Mucosa of stomach (tissue), 1 donor: ENCODE data around the gene NRGN.
"Not testable (repeated sequence)": the region's sequence is repeated elsewhere in the genome, so short reads cannot be mapped to it uniquely, and the experiment has no call there.

Source experiments
- H3K27me3 ChIP-seq: one replicate; pipeline ENCODE4 v1.7.0; 2013; ENCODE audit warnings: mild to moderate bottlenecking, low read length; ENCODE audit not compliant: control insufficient read depth, insufficient read depth
- H3K36me3 ChIP-seq: one replicate; pipeline ENCODE4 v1.7.0; 2013; ENCODE audit warnings: low read length; ENCODE audit not compliant: control insufficient read depth, insufficient read depth
- H3K4me1 ChIP-seq: one replicate; pipeline ENCODE4 v1.7.0; 2013; ENCODE audit warnings: mild to moderate bottlenecking, low read length; ENCODE audit not compliant: control insufficient read depth, insufficient read depth
- H3K4me3 ChIP-seq: one replicate; pipeline ENCODE4 v1.7.0; 2013; ENCODE audit warnings: low read length
- H3K9ac ChIP-seq: one replicate; pipeline ENCODE4 v1.7.0; 2013; ENCODE audit warnings: mild to moderate bottlenecking, low read length, moderate library complexity
- H3K9me3 ChIP-seq: one replicate; pipeline ENCODE4 v1.7.0; 2013; ENCODE audit warnings: mild to moderate bottlenecking, low read length, moderate library complexity; ENCODE audit not compliant: control insufficient read depth
- donor health status: Pancreatic carcinoma.

NRGN gene

GRCh38 chr11:124761301-124762104, 21.8 kb downstream of the NRGN start:
- H3K9me3 ChIP-seq: no peaks in the 10 kb centered on the region
- H3K36me3 ChIP-seq: no peaks in the 10 kb centered on the region
- peaks cover 50% of the 10 kb centered on the region for H3K4me1 ChIP-seq
- no peak overlapping the region for H3K4me3 ChIP-seq
- peak overlapping the region; percentile 61 for H3K9ac ChIP-seq
- peaks cover 37% of the 10 kb centered on the region for H3K27me3 ChIP-seq

- peak within 1 kb of the TSS; percentile 47 for H3K4me3 ChIP-seq
- no peaks in the 10 kb centered on the region for H3K9me3 ChIP-seq
- H3K36me3 ChIP-seq: no peaks in the 10 kb centered on the region
- peak within 1 kb of the TSS; percentile 61 for H3K9ac ChIP-seq
- H3K4me1 ChIP-seq: peaks cover 50% of the 10 kb centered on the region
- peaks cover 37% of the 10 kb centered on the region for H3K27me3 ChIP-seq
Measured at GRCh38 chr11:124762105-124762623, 22.4 kb downstream of the NRGN start, which contains the start of gene ESAM. ESAM (minus strand) TSS chr11:124762290; CDS start chr11:124762154, 136 bp downstream.

GRCh38 chr11:124762624-124763155, 22.9 kb downstream of the NRGN start:
- H3K9me3 ChIP-seq: no peaks in the 10 kb centered on the region
- peak overlapping the region; percentile 58 for H3K9ac ChIP-seq
- H3K36me3 ChIP-seq: no peaks in the 10 kb centered on the region
- peaks cover 49% of the 10 kb centered on the region for H3K4me1 ChIP-seq
- H3K4me3 ChIP-seq: peak overlapping the region; percentile 47
- H3K27me3 ChIP-seq: peaks cover 37% of the 10 kb centered on the region

- no peaks in the 10 kb centered on the region for H3K36me3 ChIP-seq
- peak overlapping the region; percentile 58 for H3K9ac ChIP-seq
- H3K27me3 ChIP-seq: peaks cover 35% of the 10 kb centered on the region
- H3K4me3 ChIP-seq: peak overlapping the region; percentile 47
- H3K4me1 ChIP-seq: peaks cover 42% of the 10 kb centered on the region
- no peaks in the 10 kb centered on the region for H3K9me3 ChIP-seq
Measured at GRCh38 chr11:124763156-124763947, 23.6 kb downstream of the NRGN start.

- H3K36me3 ChIP-seq: no peaks in the 10 kb centered on the region
- no peak overlapping the region for H3K4me3 ChIP-seq
- H3K9ac ChIP-seq: no peak overlapping the region
- no peaks in the 10 kb centered on the region for H3K9me3 ChIP-seq
- peaks cover 7% of the 10 kb centered on the region for H3K27me3 ChIP-seq
- H3K4me1 ChIP-seq: peaks cover 25% of the 10 kb centered on the region
Measured at GRCh38 chr11:124766156-124766555, 26.4 kb downstream of the NRGN start.

GRCh38 chr11:124768914-124769313, 29.2 kb downstream of the NRGN start:
- no peak overlapping the region for H3K9ac ChIP-seq
- H3K27me3 ChIP-seq: no peaks in the 10 kb centered on the region
- H3K4me1 ChIP-seq: peaks cover 9% of the 10 kb centered on the region
- no peaks in the 10 kb centered on the region for H3K9me3 ChIP-seq
- no peak overlapping the region for H3K4me3 ChIP-seq
- no peaks in the 10 kb centered on the region for H3K36me3 ChIP-seq

- Histone ChIP-seq H3K4me3 (no peak overlapping the region), H3K27me3 (no peaks in the 10 kb centered on the region), H3K36me3 (no peaks in the 10 kb centered on the region), H3K9ac (no peak overlapping the region), H3K9me3 (no peaks in the 10 kb centered on the region), H3K4me1 (peaks cover 8% of the 10 kb centered on the region)
Measured at GRCh38 chr11:124769806-124770774, 30.3 kb downstream of the NRGN start.

- H3K4me3 ChIP-seq, H3K9me3 ChIP-seq, H3K36me3 ChIP-seq, H3K9ac ChIP-seq, H3K27me3 ChIP-seq, H3K4me1 ChIP-seq: not testable (repeated sequence)
Measured at GRCh38 chr11:124770959-124771358, 31.2 kb downstream of the NRGN start.

- H3K4me1 ChIP-seq: no peaks in the 10 kb centered on the region
- no peak overlapping the region for H3K4me3 ChIP-seq
- no peak overlapping the region for H3K9ac ChIP-seq
- H3K27me3 ChIP-seq: no peaks in the 10 kb centered on the region
- no peaks in the 10 kb centered on the region for H3K36me3 ChIP-seq
- no peaks in the 10 kb centered on the region for H3K9me3 ChIP-seq
Measured at GRCh38 chr11:124776865-124777645, 37.3 kb downstream of the NRGN start.

GRCh38 chr11:124778281-124778680, 38.5 kb downstream of the NRGN start:
- no peaks in the 10 kb centered on the region for H3K36me3 ChIP-seq
- H3K4me1 ChIP-seq: peaks cover 5% of the 10 kb centered on the region
- no peak overlapping the region for H3K9ac ChIP-seq
- H3K9me3 ChIP-seq: no peaks in the 10 kb centered on the region
- no peaks in the 10 kb centered on the region for H3K27me3 ChIP-seq
- H3K4me3 ChIP-seq: no peak overlapping the region

- Histone ChIP-seq H3K4me3 (no peak overlapping the region), H3K36me3 (no peaks in the 10 kb centered on the region), H3K27me3 (no peaks in the 10 kb centered on the region), H3K9ac (no peak overlapping the region), H3K4me1 (peaks cover 11% of the 10 kb centered on the region), H3K9me3 (no peaks in the 10 kb centered on the region)
Measured at GRCh38 chr11:124779568-124779967, 39.8 kb downstream of the NRGN start.
